NB4 (cell line): ENCODE measurements around the gene FRY.

ENCODE experiments used
- DNase-seq: peaks from one replicate; pipeline ENCODE4 v3.0.0; 2010; ENCODE audit warnings: low read depth
- H3K4me3 ChIP-seq: one replicate; pipeline ENCODE4 v1.5.1; 2011; ENCODE audit warnings: mild to moderate bottlenecking, low read depth, low read length, moderate library complexity
- CTCF ChIP-seq: IDR thresholded peaks from one replicate; pipeline ENCODE4 v1.5.1; 2012; ENCODE audit warnings: low read depth, low read length
- MAX ChIP-seq: IDR thresholded peaks from 2 replicates; pipeline ENCODE4 v1.6.1; 2011; ENCODE audit warnings: low read depth, low read length
- MYC ChIP-seq: IDR thresholded peaks from 2 replicates; pipeline ENCODE4 v1.6.1; 2011; ENCODE audit warnings: low read depth, low read length
- POLR2A ChIP-seq: IDR thresholded peaks from 2 replicates; pipeline ENCODE4 v1.6.1; 2011; ENCODE audit warnings: mild to moderate bottlenecking; ENCODE audit not compliant: insufficient read length; ENCODE audit errors: extremely low read depth

FRY gene

DNA sequence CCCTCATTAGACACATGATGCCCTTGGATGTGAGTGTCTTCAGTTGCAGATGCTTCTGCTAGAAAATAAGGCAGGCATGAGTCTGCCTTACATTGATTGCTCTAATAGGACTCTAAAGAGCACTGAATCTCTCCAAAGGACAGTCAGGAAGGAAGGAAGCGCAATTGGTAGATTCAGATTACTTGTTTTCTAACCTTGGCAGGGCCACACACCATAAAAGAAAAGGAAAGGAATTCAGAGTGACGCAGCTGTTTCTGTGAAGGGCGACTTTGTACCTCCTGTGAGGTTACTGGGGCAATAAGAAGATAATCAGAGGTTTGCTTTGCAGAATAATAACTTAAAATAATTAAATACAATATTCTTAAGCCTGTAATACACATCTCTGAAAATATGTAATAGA lies 48.0 kb downstream of the FRY start:
- no peak overlapping the region for H3K4me3 ChIP-seq
- DNase-seq, result no peak
- no peak for TF ChIP-seq MYC
- no peak for TF ChIP-seq CTCF
- TF ChIP-seq POLR2A, result no peak
- no peak for TF ChIP-seq MAX

GRCh38 chr13:32080328-32080744 lies 48.8 kb downstream of the FRY start:
- H3K4me3 ChIP-seq, result no peak overlapping the region
- no peak for TF ChIP-seq MAX
- TF ChIP-seq MYC, result no peak
- no peak for TF ChIP-seq CTCF
- TF ChIP-seq POLR2A, result no peak
- peak; percentile 35 for DNase-seq

GRCh38 chr13:32081591-32081990 lies 50.0 kb downstream of the FRY start:
- DNase-seq, result peak; percentile 16
- TF ChIP-seq MAX (no peak), POLR2A (no peak), MYC (no peak), CTCF (no peak)
- H3K4me3 ChIP-seq, result no peak overlapping the region

DNA sequence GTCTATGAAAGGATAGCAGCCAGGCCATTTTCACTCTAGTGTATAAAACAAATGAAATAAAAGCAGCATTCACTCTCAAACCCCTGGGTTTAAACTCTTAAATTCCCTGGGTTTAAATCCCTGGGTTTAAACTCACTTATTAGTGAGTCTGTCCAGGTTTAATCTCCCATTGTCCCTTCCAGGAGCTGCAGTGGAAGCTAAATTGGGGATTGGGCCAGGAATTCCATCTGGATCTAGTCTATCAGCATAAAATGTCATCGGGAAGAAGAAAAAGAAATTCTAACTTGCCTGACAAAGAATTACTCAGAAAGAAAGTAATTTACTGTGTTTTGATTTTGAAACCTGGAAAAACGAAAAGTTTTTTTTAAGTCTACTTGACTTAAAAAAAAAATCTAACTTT lies 54.8 kb downstream of the FRY start:
- DNase-seq, result no peak
- H3K4me3 ChIP-seq, result no peak overlapping the region
- no peak for TF ChIP-seq POLR2A
- no peak for TF ChIP-seq CTCF
- no peak for TF ChIP-seq MYC
- TF ChIP-seq MAX, result no peak

DNA sequence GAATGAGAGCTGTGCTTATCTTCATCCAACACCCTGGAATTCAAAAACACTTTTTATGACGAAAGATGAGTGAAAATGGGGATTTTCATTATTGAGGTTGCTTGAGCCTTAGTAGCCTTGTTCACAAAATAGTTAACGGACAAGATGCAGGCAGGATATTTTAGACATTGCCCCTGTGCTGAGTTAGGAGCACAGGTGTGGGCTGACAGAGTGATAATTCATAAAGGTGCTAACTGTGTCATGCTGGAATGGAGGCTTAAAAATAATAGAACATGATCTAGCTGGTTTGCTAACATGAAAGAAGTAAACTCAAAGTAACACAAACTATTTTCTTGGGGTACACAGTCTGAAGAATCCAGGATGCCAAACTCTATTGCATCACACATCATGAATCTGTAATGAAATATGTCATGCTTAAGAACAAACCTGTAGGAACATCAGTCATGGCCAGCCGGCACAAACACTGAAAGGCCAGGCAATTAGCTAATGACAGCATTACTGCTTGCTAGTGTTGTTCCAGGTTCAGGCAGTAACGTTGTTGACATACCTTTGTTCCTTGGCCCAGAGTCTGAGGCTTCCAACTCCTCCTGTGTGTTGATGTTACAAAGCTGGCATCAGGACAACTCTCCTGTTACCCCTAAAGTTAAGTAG lies 55.3 kb downstream of the FRY start:
- TF ChIP-seq MYC (no peak), POLR2A (no peak)

GRCh38 chr13:32087955-32088747 lies 56.6 kb downstream of the FRY start:
- TF ChIP-seq POLR2A (no peak), MYC (no peak), CTCF (no peak)
- DNase-seq, result no peak

More for the DNA sequence above, 55.3 kb downstream of the FRY start:
- no peak overlapping the region for H3K4me3 ChIP-seq
- no peak for DNase-seq

More at GRCh38 chr13:32087955-32088747, 56.6 kb downstream of the FRY start:
- no peak overlapping the region for H3K4me3 ChIP-seq
